Parathyroid adenoma (tissue), 2 donors: ENCODE results near the gene WWOX.

ENCODE experiments used
- H2AFZ ChIP-seq: fragments of 300-600 bp; sonication (generic); one replicate; pipeline ENCODE4 v1.7.0; 2017; ENCODE audit warnings: antibody characterized with exemption, mild to moderate bottlenecking
- H3K27ac ChIP-seq: fragments of 300-600 bp; sonication (generic); one replicate; pipeline ENCODE4 v1.7.0; 2017
- H3K27me3 ChIP-seq: fragments of 300-600 bp; sonication (generic); one replicate; pipeline ENCODE4 v1.7.0; 2017; ENCODE audit warnings: low read length; ENCODE audit not compliant: control insufficient read depth, insufficient read depth
- H3K36me3 ChIP-seq: fragments of 300-600 bp; sonication (generic); one replicate; pipeline ENCODE4 v1.7.0; 2017; ENCODE audit warnings: low read length; ENCODE audit not compliant: control insufficient read depth, insufficient read depth
- H3K4me1 ChIP-seq: fragments of 300-600 bp; sonication (generic); one replicate; pipeline ENCODE4 v1.7.0; 2017; ENCODE audit warnings: control low read depth
- H3K4me2 ChIP-seq: fragments of 300-600 bp; sonication (generic); one replicate; pipeline ENCODE4 v1.7.0; 2017; ENCODE audit warnings: low read length
- H3K4me3 ChIP-seq: fragments of 300-600 bp; sonication (generic); one replicate; pipeline ENCODE4 v1.7.0; 2017; ENCODE audit warnings: low read depth, low read length
- H3K79me2 ChIP-seq: fragments of 300-600 bp; sonication (generic); one replicate; pipeline ENCODE4 v1.7.0; 2017; ENCODE audit warnings: control low read depth
- H3K9ac ChIP-seq: fragments of 300-600 bp; sonication (generic); one replicate; pipeline ENCODE4 v1.7.0; 2017; ENCODE audit warnings: mild to moderate bottlenecking
- H3K9me3 ChIP-seq: fragments of 300-600 bp; sonication (generic); one replicate; pipeline ENCODE4 v1.7.0; 2017; ENCODE audit warnings: low read length; ENCODE audit not compliant: control insufficient read depth
- CTCF ChIP-seq: fragments of 300-600 bp; sonication (generic); IDR thresholded peaks from one replicate; pipeline ENCODE4 v1.7.0; 2017; ENCODE audit warnings: antibody characterized with exemption, mild to moderate bottlenecking
- donor health status: primary hyperparathyroidism.

Gene WWOX

GRCh38 chr16:78500659-78501270 lies 401.3 kb downstream of the WWOX start:
- Histone ChIP-seq H2AFZ (no peak overlapping the region), H3K4me2 (no peak overlapping the region), H3K36me3 (no peaks in the 10 kb centered on the region), H3K9ac (no peak overlapping the region), H3K4me1 (peaks cover 2% of the 10 kb centered on the region), H3K79me2 (no peaks in the 10 kb centered on the region), H3K9me3 (no peaks in the 10 kb centered on the region), H3K27me3 (no peaks in the 10 kb centered on the region), H3K4me3 (no peak overlapping the region), H3K27ac (no peak overlapping the region)
- TF ChIP-seq CTCF: no peak

DNA sequence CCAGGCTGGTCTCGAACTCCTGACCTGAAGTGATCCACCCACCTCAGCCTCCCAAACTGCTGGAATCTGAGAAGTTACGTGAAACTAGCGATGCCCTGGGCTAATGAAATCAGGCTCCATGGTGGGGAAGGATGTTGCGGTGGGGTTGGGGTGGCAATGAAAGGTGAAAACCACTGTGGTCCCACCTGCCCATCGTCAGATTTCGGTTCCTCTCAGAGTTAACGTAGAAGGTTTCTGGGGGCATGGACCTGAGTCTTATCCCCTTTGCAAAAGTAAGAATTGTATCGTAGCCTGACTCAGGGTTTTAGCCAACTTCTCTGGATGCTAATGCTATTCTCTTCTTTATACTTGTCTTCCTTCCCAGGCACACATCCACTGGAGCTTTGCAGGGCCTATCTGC lies 402.3 kb downstream of the WWOX start:
- H3K27ac ChIP-seq: no peak overlapping the region
- no peaks in the 10 kb centered on the region for H3K79me2 ChIP-seq
- no peak overlapping the region for H3K4me2 ChIP-seq
- H3K27me3 ChIP-seq: no peaks in the 10 kb centered on the region
- H3K36me3 ChIP-seq: no peaks in the 10 kb centered on the region
- no peak overlapping the region for H3K4me3 ChIP-seq
- H2AFZ ChIP-seq: no peak overlapping the region
- no peak overlapping the region for H3K9ac ChIP-seq
- no peaks in the 10 kb centered on the region for H3K4me1 ChIP-seq
- no peaks in the 10 kb centered on the region for H3K9me3 ChIP-seq
- TF ChIP-seq CTCF: no peak

DNA sequence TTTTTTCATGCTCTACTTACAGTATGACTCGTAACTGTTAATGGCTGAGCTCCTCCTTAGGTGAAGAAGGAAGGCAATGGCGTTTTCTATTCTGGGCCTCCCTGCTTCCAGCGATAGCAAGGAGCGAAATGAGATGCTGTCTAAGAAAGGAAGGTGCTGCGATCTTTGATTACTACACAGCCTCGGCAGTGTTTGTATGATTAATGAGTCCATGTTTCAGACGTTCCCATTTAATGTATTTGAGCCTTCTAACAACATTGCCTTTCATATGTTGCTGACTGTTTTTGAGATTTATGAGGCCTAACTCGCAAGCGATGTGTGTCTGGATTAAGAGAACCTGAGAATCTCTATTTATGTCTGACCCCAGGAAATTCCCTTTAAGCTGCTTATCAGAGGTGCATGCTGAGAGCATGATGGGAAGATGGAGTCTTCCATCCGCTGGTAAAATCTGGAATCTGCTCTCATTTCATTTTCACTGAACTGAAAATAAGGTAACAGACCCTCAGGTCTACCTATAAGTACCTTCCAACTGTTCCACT lies 403.4 kb downstream of the WWOX start:
- Histone ChIP-seq H3K79me2 (no peaks in the 10 kb centered on the region), H3K9me3 (no peaks in the 10 kb centered on the region), H3K27ac (no peak overlapping the region), H2AFZ (no peak overlapping the region), H3K9ac (no peak overlapping the region), H3K4me3 (no peak overlapping the region), H3K4me2 (no peak overlapping the region), H3K4me1 (no peaks in the 10 kb centered on the region), H3K36me3 (no peaks in the 10 kb centered on the region), H3K27me3 (no peaks in the 10 kb centered on the region)
- no peak for TF ChIP-seq CTCF

- TF ChIP-seq CTCF: peak; percentile 90
- Histone ChIP-seq H3K4me2 (no peak overlapping the region), H3K4me3 (no peak overlapping the region), H3K9me3 (no peaks in the 10 kb centered on the region), H3K36me3 (no peaks in the 10 kb centered on the region), H3K79me2 (no peaks in the 10 kb centered on the region), H3K27me3 (no peaks in the 10 kb centered on the region), H3K4me1 (no peaks in the 10 kb centered on the region), H3K9ac (no peak overlapping the region), H2AFZ (no peak overlapping the region), H3K27ac (no peak overlapping the region)
These were observed 404.1 kb downstream of the WWOX start for GRCh38 chr16:78503602-78504001.

DNA sequence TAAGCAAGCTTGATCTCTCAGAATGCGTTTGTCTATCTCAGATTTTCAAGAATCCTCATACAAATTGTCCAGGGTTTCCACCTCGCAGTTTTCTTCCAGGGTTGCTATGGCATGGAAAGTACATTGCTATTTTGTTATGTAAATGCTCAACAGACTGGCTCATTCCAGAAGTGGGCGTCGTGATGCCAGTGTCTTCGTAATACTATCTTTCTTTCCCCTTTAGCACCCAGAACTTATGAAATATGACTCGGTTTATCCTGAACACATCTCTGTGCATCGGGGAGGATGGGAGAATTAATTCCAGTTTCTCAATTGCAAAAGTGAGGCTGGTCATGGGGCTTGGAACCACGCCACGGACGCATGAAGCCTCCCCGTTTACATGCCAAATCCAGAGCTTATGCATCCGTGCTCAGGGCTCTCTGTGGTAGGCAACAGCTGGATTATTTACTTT lies 405.0 kb downstream of the WWOX start:
- H3K27me3 ChIP-seq: no peaks in the 10 kb centered on the region
- H3K9ac ChIP-seq: no peak overlapping the region
- H3K36me3 ChIP-seq: no peaks in the 10 kb centered on the region
- no peaks in the 10 kb centered on the region for H3K9me3 ChIP-seq
- H3K4me2 ChIP-seq: no peak overlapping the region
- H3K79me2 ChIP-seq: no peaks in the 10 kb centered on the region
- H3K4me3 ChIP-seq: no peak overlapping the region
- H3K4me1 ChIP-seq: no peaks in the 10 kb centered on the region
- no peak overlapping the region for H2AFZ ChIP-seq
- H3K27ac ChIP-seq: no peak overlapping the region
- TF ChIP-seq CTCF: no peak
